ENCODE results near the gene RET. TPM values are rescaled to one million over a fixed set of nuclear protein-coding genes. Genes with fewer than 3 reads are reported as not detected.

The RET gene
- total RNA-seq, 6 donors from 2014 or later, result 0.11 to 0.98 (median 0.30) TPM; not detected in 1

GRCh38 chr10:43158636-43159035, 81.8 kb downstream of the RET start:
- H3K4me1 ChIP-seq, result peaks cover 5 to 45% (median 15%) of the 10 kb centered on the region in 4 donors
- no peak for DNase-seq
- H3K27ac ChIP-seq, result no peak overlapping the region
- no peak for TF ChIP-seq POLR2AphosphoS5 (IDR thresholded peaks at IDR 0.05)
- no peak for TF ChIP-seq EP300 (IDR thresholded peaks at IDR 0.05)
- no peak for TF ChIP-seq POLR2A (IDR thresholded peaks at IDR 0.05)
- TF ChIP-seq CTCF (IDR thresholded peaks at IDR 0.05), result no peak
- no peaks in the 10 kb centered on the region for H3K9me3 ChIP-seq
- peaks cover 0 to 25% (median 2%) of the 10 kb centered on the region in 4 donors for H3K36me3 ChIP-seq
- H3K4me3 ChIP-seq, result no peak overlapping the region
- ATAC-seq (ENCODE audit: low FRiP score in 2 of 2), result no peak
- 83 to 85% methylated on average over 6 of the region's 6 CpGs for WGBS, 2 donors
- no peaks in the 10 kb centered on the region for H3K27me3 ChIP-seq

DNA sequence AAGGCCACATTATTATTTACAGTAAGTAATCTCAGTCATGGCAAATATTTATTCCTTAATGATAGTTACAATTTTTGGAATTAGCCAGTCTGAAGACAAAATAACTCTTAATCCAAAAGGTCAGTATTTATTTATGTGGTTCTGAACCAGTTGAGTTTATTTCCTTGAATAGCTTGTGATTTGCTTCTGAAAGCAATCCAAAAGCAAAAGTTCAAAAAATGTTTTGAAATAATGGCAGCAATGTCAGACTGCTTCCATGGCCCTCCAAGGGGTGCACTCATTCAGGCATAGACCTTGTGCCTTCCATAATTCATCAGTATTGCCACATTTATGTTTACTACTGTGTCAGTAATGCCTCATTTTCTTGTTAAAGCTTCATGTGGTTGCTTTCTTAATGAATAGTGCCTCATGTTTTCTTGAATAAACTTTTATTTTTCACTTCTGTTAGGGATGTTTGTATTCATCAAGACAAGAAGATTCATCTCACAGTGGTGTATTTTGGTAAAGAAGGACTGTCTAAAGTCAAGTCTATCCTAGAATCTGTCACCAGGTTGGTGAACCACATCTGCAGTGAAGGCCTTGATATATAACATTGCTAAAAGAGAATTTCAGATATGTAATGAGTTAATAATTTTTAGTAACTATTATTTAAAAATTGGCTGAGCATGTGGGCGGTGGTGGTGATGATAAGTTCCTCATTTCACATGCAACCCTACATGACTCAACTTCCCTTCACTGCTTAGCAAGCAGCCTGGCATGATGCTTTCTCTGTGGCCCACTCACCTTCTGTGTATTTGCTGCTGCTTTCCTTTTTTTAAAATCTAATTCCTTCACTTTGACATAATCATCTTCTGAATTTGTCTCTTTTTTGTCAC, 83.4 kb downstream of the RET start:
- Histone ChIP-seq H3K4me1 (peaks cover 5 to 28% (median 14%) of the 10 kb centered on the region in 4 donors), H3K36me3 (peaks cover 0 to 32% (median 2%) of the 10 kb centered on the region in 4 donors), H3K9me3 (no peaks in the 10 kb centered on the region), H3K27me3 (no peaks in the 10 kb centered on the region), H3K27ac (peak overlapping the region in 2 of 4 donors; percentile 61 to 62), H3K4me3 (no peak overlapping the region)
- WGBS, 2 donors, result 59 to 63% methylated on average over 1 of the region's 1 CpG
- peak in 1 of 2 donors; percentile 51 for DNase-seq
- ATAC-seq (ENCODE audit: low FRiP score in 2 of 2), result peak in 1 of 2 donors; percentile 75
- TF ChIP-seq EP300 (IDR thresholded peaks at IDR 0.05) (no peak), POLR2A (IDR thresholded peaks at IDR 0.05) (no peak), POLR2AphosphoS5 (IDR thresholded peaks at IDR 0.05) (no peak), CTCF (IDR thresholded peaks at IDR 0.05) (no peak)

DNA sequence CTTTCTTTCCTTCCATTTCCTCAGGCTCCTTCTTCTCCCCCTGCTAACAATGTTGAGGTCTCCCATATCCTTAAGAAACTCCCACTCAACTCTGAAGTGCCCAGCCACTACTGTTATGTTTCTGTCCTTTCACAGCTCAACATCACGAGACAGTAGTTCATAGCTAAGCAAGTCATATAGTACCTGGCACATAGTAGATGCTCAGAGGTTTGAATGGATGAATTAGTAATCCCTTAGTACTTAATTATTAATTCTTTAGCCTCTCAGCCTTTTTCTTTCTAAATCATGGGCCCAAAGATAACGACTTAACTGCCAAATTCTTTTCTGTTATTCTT, 84.0 kb downstream of the RET start:
- Histone ChIP-seq H3K4me3 (no peak overlapping the region), H3K9me3 (no peaks in the 10 kb centered on the region), H3K36me3 (peaks cover 0 to 32% (median 2%) of the 10 kb centered on the region in 4 donors), H3K4me1 (peaks cover 5 to 28% (median 14%) of the 10 kb centered on the region in 4 donors), H3K27me3 (no peaks in the 10 kb centered on the region), H3K27ac (peak overlapping the region in 2 of 4 donors; percentile 61 to 62)
- no peak for DNase-seq
- 84 to 85% methylated on average over 2 of the region's 2 CpGs for WGBS, 2 donors
- peak in 1 of 2 donors; percentile 32 for ATAC-seq (ENCODE audit: low FRiP score in 2 of 2)
- no peak for TF ChIP-seq CTCF (IDR thresholded peaks at IDR 0.05)
- TF ChIP-seq POLR2AphosphoS5 (IDR thresholded peaks at IDR 0.05), result no peak
- TF ChIP-seq EP300 (IDR thresholded peaks at IDR 0.05), result no peak
- no peak for TF ChIP-seq POLR2A (IDR thresholded peaks at IDR 0.05)

DNA sequence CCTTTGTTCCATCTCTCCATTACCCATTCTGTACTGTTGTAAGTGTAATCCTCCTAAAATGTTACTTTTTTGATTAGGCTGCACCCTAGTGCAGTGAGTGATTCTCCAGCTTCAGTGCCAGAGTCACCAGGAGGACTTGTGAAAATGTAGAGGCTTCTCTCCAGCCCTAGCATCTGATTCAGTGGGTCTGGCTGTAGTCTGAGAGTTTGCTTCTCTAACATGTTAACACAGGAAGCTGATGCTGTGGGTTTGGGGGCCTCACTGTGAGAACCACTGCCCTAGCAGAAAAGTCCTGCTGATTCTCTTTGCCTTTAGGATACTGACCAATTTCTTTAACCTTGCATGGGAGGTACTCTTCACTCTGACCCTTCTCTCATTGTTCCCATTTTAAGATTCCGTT, 85.7 kb downstream of the RET start:
- Histone ChIP-seq H3K27me3 (no peaks in the 10 kb centered on the region), H3K9me3 (no peaks in the 10 kb centered on the region), H3K4me1 (peaks cover 9 to 20% (median 12%) of the 10 kb centered on the region in 4 donors), H3K36me3 (peaks cover 0 to 32% (median 2%) of the 10 kb centered on the region in 4 donors), H3K27ac (no peak overlapping the region), H3K4me3 (no peak overlapping the region)
- ATAC-seq (ENCODE audit: low FRiP score in 2 of 2) (no peak), DNase-seq (no peak)
- WGBS, 2 donors, result 92 to 93% methylated on average over 1 of the region's 1 CpG
- TF ChIP-seq POLR2A (IDR thresholded peaks at IDR 0.05) (no peak), POLR2AphosphoS5 (IDR thresholded peaks at IDR 0.05) (no peak), CTCF (IDR thresholded peaks at IDR 0.05) (no peak), EP300 (IDR thresholded peaks at IDR 0.05) (no peak)
